Neural cell (in vitro differentiated cells): ENCODE results near the gene OCSTAMP. TPM values are rescaled to one million over a fixed set of nuclear protein-coding genes. Genes with fewer than 3 reads are reported as not detected.

ENCODE experiments used
- H2AFZ ChIP-seq: fragments of 200-600, 300-800 bp; sonication (generic), shearing (Covaris generic); 2 replicates; pipeline ENCODE4 v1.6.0; 2014; ENCODE audit warnings: low read depth, mild to moderate bottlenecking, antibody characterized with exemption, low read length, moderate library complexity
- H3F3A ChIP-seq: fragments of 200-600 bp; shearing (Covaris generic); 2 replicates; pipeline ENCODE4 v1.6.1; 2016; ENCODE audit warnings: mild to moderate bottlenecking, moderate library complexity, mixed read lengths, antibody characterized with exemption, low read length; ENCODE audit not compliant: insufficient read depth, poor library complexity, severe bottlenecking
- H3K27ac ChIP-seq: fragments of 200-600, 300-800 bp; sonication (generic), shearing (Covaris generic); 2 replicates; pipeline ENCODE4 v1.5.1; 2014; ENCODE audit warnings: mild to moderate bottlenecking, low read length, moderate library complexity
- H3K27me3 ChIP-seq: fragments of 300-800, 200-600 bp; sonication (generic), shearing (Covaris generic); 2 replicates; pipeline ENCODE4 v1.6.0; 2014; ENCODE audit warnings: mild to moderate bottlenecking, low read depth, low read length, moderate library complexity; ENCODE audit not compliant: insufficient read depth
- H3K36me3 ChIP-seq: fragments of 300-800, 200-600 bp; sonication (generic), shearing (Covaris generic); 2 replicates; pipeline ENCODE4 v1.5.1; 2014; ENCODE audit warnings: mild to moderate bottlenecking, antibody characterized with exemption, low read length, moderate library complexity; ENCODE audit not compliant: insufficient read depth
- H3K4me2 ChIP-seq: fragments of 300-800, 200-600 bp; sonication (generic), shearing (Covaris generic); 2 replicates; pipeline ENCODE4 v1.6.0; 2014; ENCODE audit warnings: mild to moderate bottlenecking, low read length
- H3K4me3 ChIP-seq: fragments of 300-800, 200-600 bp; sonication (generic), shearing (Covaris generic); 2 replicates; pipeline ENCODE4 v1.5.1; 2014; ENCODE audit warnings: mild to moderate bottlenecking, low read length, moderate library complexity
- H3K79me2 ChIP-seq: fragments of 200-600 bp; shearing (Covaris generic); replicated peaks from 2 replicates; pipeline ENCODE4 v1.6.0; 2014; ENCODE audit warnings: mild to moderate bottlenecking, low read length, moderate library complexity; ENCODE audit not compliant: insufficient read depth
- H3K9ac ChIP-seq: fragments of 300-800, 200-600 bp; sonication (generic), shearing (Covaris generic); 2 replicates; pipeline ENCODE4 v1.6.1; 2016; ENCODE audit warnings: mild to moderate bottlenecking, low read length, mixed read lengths
- H3K9me2 ChIP-seq: fragments of 200-600 bp; shearing (Covaris generic); 2 replicates; pipeline ENCODE4 v1.6.1; 2016; ENCODE audit warnings: mild to moderate bottlenecking, low read length, mixed read lengths; ENCODE audit not compliant: insufficient read depth
- H3K9me3 ChIP-seq: fragments of 200-600, 300-800 bp; sonication (generic), shearing (Covaris generic); 2 replicates; pipeline ENCODE4 v1.6.1; 2016; ENCODE audit warnings: mild to moderate bottlenecking, mixed run types, low read length, moderate library complexity, mixed read lengths
- H4K20me1 ChIP-seq: fragments of 200-600 bp; shearing (Covaris generic); 2 replicates; pipeline ENCODE4 v1.6.1; 2016; ENCODE audit warnings: mild to moderate bottlenecking, mixed run types; ENCODE audit not compliant: insufficient read depth
- EP300 ChIP-seq: fragments of 450-650 bp; conservative IDR thresholded peaks from 2 replicates; pipeline ENCODE4 v1.6.1; 2014; ENCODE audit warnings: antibody characterized with exemption, mild to moderate bottlenecking, moderate library complexity; ENCODE audit not compliant: poor library complexity, severe bottlenecking
- EZH2 ChIP-seq: fragments of 200-600, 300-800 bp; shearing (Covaris generic), sonication (generic); IDR thresholded peaks from 2 replicates; pipeline ENCODE4 v1.6.1; 2014; ENCODE audit warnings: antibody characterized with exemption, low read length, borderline replicate concordance, mild to moderate bottlenecking; ENCODE audit not compliant: insufficient read depth, poor library complexity, severe bottlenecking
- MXI1 ChIP-seq: fragments of 450-650 bp; conservative IDR thresholded peaks from 2 replicates; pipeline ENCODE4 v1.6.1; 2014; ENCODE audit warnings: antibody characterized with exemption, mild to moderate bottlenecking; ENCODE audit not compliant: poor library complexity, severe bottlenecking
- POLR2AphosphoS5 ChIP-seq: IDR thresholded peaks from 2 replicates; pipeline ENCODE4 v1.6.1; 2012
- RAD21 ChIP-seq: fragments of 450-650 bp; conservative IDR thresholded peaks from 2 replicates; pipeline ENCODE4 v1.6.1; 2014; ENCODE audit warnings: antibody characterized with exemption, mild to moderate bottlenecking, moderate library complexity
- SMC3 ChIP-seq: fragments of 450-650 bp; conservative IDR thresholded peaks from 2 replicates; pipeline ENCODE4 v1.6.1; 2014; ENCODE audit warnings: antibody characterized with exemption, mild to moderate bottlenecking, moderate library complexity; ENCODE audit not compliant: poor library complexity
- TAF1 ChIP-seq: IDR thresholded peaks from 2 replicates; pipeline ENCODE4 v1.6.1; 2012; ENCODE audit warnings: low read depth
- polyA plus RNA-seq: library from polyadenylated mRNA; depleted of rRNA; stranded (reverse); fragments of >200 nt; gene quantifications from 2 replicates; pipeline ENCODE4 v1.2.3, GENCODE V29; 2014
- TF ChIP-seq, protein P1 (sequence below): fragments of 450-650 bp; IDR thresholded peaks from 2 replicates; pipeline ENCODE4 v1.5.1; 2014; ENCODE audit warnings: antibody characterized with exemption, mild to moderate bottlenecking, moderate library complexity; ENCODE audit not compliant: poor library complexity, severe bottlenecking
- TF ChIP-seq, protein P2 (sequence below): IDR thresholded peaks from 2 replicates; pipeline ENCODE4 v1.6.1; 2012; ENCODE audit warnings: borderline replicate concordance

The OCSTAMP gene
- polyA plus RNA-seq, 1 donor from 2014 or later: not detected

DNA sequence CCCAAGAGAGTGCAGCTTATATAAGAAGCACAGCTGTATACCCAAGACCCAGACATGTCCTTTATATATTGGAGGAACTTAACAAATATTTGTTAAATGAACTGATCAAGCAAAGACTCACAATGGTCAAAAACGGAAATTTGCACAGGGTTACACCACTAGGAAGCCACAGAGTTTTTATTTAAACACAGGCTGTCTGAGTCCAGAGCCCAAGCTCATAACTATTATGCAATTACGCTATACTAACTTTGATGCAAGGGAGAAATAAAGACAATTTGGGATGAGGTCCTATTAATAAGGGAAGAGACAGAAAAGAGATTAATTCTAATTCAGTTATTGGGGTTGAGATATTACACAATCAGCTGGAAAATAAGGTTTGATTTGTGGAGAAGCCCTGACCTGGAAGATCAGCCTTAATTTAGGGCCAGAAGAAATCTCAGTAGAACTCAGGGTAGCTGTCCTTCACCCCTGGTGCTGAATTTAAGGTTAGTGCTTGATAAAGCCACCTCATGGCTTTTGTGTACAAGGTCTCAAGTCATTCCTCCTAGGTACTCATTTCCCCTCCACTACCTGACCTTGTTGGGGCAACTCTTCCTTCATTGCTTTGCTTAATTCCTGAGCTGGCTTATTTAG is 26.6 kb downstream of the OCSTAMP start:
- no peaks in the 10 kb centered on the region for H3K36me3 ChIP-seq
- no peaks in the 10 kb centered on the region for H3K27me3 ChIP-seq
- no peak overlapping the region for H2AFZ ChIP-seq
- H3F3A ChIP-seq: no peaks in the 10 kb centered on the region
- no peak overlapping the region for H3K9ac ChIP-seq
- H3K4me2 ChIP-seq: no peak overlapping the region
- no peaks in the 10 kb centered on the region for H3K79me2 ChIP-seq
- TF ChIP-seq, protein P1, sequence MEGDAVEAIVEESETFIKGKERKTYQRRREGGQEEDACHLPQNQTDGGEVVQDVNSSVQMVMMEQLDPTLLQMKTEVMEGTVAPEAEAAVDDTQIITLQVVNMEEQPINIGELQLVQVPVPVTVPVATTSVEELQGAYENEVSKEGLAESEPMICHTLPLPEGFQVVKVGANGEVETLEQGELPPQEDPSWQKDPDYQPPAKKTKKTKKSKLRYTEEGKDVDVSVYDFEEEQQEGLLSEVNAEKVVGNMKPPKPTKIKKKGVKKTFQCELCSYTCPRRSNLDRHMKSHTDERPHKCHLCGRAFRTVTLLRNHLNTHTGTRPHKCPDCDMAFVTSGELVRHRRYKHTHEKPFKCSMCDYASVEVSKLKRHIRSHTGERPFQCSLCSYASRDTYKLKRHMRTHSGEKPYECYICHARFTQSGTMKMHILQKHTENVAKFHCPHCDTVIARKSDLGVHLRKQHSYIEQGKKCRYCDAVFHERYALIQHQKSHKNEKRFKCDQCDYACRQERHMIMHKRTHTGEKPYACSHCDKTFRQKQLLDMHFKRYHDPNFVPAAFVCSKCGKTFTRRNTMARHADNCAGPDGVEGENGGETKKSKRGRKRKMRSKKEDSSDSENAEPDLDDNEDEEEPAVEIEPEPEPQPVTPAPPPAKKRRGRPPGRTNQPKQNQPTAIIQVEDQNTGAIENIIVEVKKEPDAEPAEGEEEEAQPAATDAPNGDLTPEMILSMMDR: no peak
- TF ChIP-seq EZH2 (no peak), SMC3 (no peak), EP300 (no peak), MXI1 (no peak), TAF1 (no peak), RAD21 (no peak), POLR2AphosphoS5 (no peak)
- TF ChIP-seq, protein P2, sequence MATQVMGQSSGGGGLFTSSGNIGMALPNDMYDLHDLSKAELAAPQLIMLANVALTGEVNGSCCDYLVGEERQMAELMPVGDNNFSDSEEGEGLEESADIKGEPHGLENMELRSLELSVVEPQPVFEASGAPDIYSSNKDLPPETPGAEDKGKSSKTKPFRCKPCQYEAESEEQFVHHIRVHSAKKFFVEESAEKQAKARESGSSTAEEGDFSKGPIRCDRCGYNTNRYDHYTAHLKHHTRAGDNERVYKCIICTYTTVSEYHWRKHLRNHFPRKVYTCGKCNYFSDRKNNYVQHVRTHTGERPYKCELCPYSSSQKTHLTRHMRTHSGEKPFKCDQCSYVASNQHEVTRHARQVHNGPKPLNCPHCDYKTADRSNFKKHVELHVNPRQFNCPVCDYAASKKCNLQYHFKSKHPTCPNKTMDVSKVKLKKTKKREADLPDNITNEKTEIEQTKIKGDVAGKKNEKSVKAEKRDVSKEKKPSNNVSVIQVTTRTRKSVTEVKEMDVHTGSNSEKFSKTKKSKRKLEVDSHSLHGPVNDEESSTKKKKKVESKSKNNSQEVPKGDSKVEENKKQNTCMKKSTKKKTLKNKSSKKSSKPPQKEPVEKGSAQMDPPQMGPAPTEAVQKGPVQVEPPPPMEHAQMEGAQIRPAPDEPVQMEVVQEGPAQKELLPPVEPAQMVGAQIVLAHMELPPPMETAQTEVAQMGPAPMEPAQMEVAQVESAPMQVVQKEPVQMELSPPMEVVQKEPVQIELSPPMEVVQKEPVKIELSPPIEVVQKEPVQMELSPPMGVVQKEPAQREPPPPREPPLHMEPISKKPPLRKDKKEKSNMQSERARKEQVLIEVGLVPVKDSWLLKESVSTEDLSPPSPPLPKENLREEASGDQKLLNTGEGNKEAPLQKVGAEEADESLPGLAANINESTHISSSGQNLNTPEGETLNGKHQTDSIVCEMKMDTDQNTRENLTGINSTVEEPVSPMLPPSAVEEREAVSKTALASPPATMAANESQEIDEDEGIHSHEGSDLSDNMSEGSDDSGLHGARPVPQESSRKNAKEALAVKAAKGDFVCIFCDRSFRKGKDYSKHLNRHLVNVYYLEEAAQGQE: no peak
- no peak overlapping the region for H3K27ac ChIP-seq
- H3K4me3 ChIP-seq: no peak overlapping the region
- H3K9me2 ChIP-seq: no peaks in the 10 kb centered on the region
- H3K9me3 ChIP-seq: no peaks in the 10 kb centered on the region
- no peaks in the 10 kb centered on the region for H4K20me1 ChIP-seq

DNA sequence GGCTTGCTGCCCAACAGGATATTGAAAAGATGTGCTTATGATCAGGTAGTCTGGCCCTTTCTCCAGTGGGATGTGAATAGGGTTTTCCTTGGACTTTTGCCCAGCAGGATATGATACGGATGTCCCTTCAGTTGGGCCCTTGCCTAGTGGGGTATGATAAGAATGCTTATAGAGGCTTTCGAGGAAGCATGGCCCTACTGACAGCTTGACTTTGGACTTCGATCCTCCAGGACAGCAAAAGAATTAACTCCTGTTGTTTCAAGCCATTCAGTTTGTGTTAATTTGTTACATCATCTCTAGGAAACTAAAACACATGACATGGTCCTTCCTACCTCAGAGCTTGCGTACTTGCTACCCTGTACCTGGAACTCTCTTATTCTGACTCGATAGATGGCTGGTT is 27.3 kb downstream of the OCSTAMP start:
- no peaks in the 10 kb centered on the region for H3K27me3 ChIP-seq
- no peaks in the 10 kb centered on the region for H3K9me2 ChIP-seq
- no peak overlapping the region for H3K4me3 ChIP-seq
- H3K36me3 ChIP-seq: no peaks in the 10 kb centered on the region
- H3K79me2 ChIP-seq: no peaks in the 10 kb centered on the region
- H3K9ac ChIP-seq: no peak overlapping the region
- H3K27ac ChIP-seq: no peak overlapping the region
- H3F3A ChIP-seq: no peaks in the 10 kb centered on the region
- TF ChIP-seq EZH2: no peak
- no peak for TF ChIP-seq EP300
- no peak for TF ChIP-seq TAF1
- TF ChIP-seq, protein P1: no peak
- TF ChIP-seq, protein P2: no peak
- no peak for TF ChIP-seq POLR2AphosphoS5
- TF ChIP-seq MXI1: no peak
- no peak for TF ChIP-seq RAD21
- TF ChIP-seq SMC3: no peak
- H4K20me1 ChIP-seq: no peaks in the 10 kb centered on the region
- no peak overlapping the region for H3K4me2 ChIP-seq
- no peaks in the 10 kb centered on the region for H3K9me3 ChIP-seq
- no peak overlapping the region for H2AFZ ChIP-seq
